Type B pancreatic cell (in vitro differentiated cells): ENCODE results near the gene PHYKPL. TPM values are rescaled to one million over a fixed set of nuclear protein-coding genes. Genes with fewer than 3 reads are reported as not detected.

Experiments
- DNase-seq: peaks from one replicate; pipeline ENCODE4 v3.0.0; 2021; ENCODE audit warnings: mixed read lengths; ENCODE audit not compliant: unreplicated experiment; ENCODE audit errors: extremely low spot score
- H3K27ac Mint-ChIP-seq: 2 replicates; pipeline ENCODE4 v1.8.0; 2021; ENCODE audit warnings: mild to moderate bottlenecking, mixed read lengths
- H3K27me3 Mint-ChIP-seq: 2 replicates; pipeline ENCODE4 v1.8.0; 2021; ENCODE audit warnings: mixed read lengths
- H3K36me3 Mint-ChIP-seq: 2 replicates; pipeline ENCODE4 v1.8.0; 2021; ENCODE audit warnings: mixed read lengths
- H3K4me1 Mint-ChIP-seq: one replicate; pipeline ENCODE4 v1.8.0; 2021; ENCODE audit warnings: mixed read lengths; ENCODE audit not compliant: unreplicated experiment
- H3K4me3 Mint-ChIP-seq: 2 replicates; pipeline ENCODE4 v1.8.0; 2021; ENCODE audit warnings: mild to moderate bottlenecking, mixed read lengths
- H3K9me3 Mint-ChIP-seq: 2 replicates; pipeline ENCODE4 v1.8.0; 2021; ENCODE audit warnings: mixed read lengths
- CTCF ChIP-seq: fragments of 200-600 bp; sonication (generic); conservative IDR thresholded peaks from 2 replicates; pipeline ENCODE4 v1.5.0; 2021; ENCODE audit warnings: antibody characterized with exemption, mild to moderate bottlenecking
- total RNA-seq: library from RNA; stranded (reverse); gene quantifications from 2 replicates; pipeline ENCODE4 v1.2.1, GENCODE V29; 2021; ENCODE audit warnings: low replicate concordance

Gene PHYKPL
- total RNA-seq, 1 donor from 2014 or later: 76.2 TPM

- TF ChIP-seq CTCF: no peak
- Mint-ChIP-seq H3K4me3 (peak overlapping the region; percentile 23), H3K9me3 (no peaks in the 10 kb centered on the region), H3K27me3 (no peaks in the 10 kb centered on the region), H3K36me3 (peaks cover 23% of the 10 kb centered on the region), H3K4me1 (no peaks in the 10 kb centered on the region), H3K27ac (peak overlapping the region; percentile 74)
- DNase-seq: no peak
Observed at GRCh38 chr5:178213748-178214151, 18.9 kb downstream of the PHYKPL start.

DNA sequence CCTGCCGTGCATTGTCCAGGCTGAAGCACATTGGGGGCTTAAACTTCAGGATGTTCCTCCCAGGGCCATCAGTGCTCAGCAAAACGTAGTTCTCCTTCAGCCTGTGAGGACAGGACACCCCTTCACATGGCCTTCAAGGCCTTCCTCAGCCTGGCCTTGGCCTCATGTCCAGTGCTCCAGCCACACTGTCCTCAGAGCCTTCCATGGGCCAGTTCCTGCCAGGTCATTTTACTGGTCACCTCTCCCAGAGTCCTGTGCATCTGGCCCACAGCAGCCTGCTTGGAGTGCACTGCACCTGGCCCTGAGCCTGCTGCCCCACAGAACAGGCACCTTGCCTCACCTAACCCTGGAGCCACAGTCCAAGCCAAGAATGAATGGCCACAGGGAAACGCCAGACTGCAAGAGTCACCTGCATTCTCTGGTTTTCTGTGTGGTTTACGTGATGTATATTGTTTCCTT is 19.6 kb downstream of the PHYKPL start:
- H3K4me1 Mint-ChIP-seq: peaks cover 6% of the 10 kb centered on the region
- H3K9me3 Mint-ChIP-seq: no peaks in the 10 kb centered on the region
- no peak overlapping the region for H3K4me3 Mint-ChIP-seq
- H3K27ac Mint-ChIP-seq: peak overlapping the region; percentile 74
- no peaks in the 10 kb centered on the region for H3K27me3 Mint-ChIP-seq
- no peak for TF ChIP-seq CTCF
- DNase-seq: no peak
- peaks cover 23% of the 10 kb centered on the region for H3K36me3 Mint-ChIP-seq

GRCh38 chr5:178212241-178213002 is 20.2 kb downstream of the PHYKPL start:
- Mint-ChIP-seq H3K36me3 (peaks cover 29% of the 10 kb centered on the region), H3K4me3 (no peak overlapping the region), H3K27ac (peak overlapping the region; percentile 74), H3K4me1 (peaks cover 12% of the 10 kb centered on the region), H3K9me3 (no peaks in the 10 kb centered on the region), H3K27me3 (no peaks in the 10 kb centered on the region)
- no peak for DNase-seq
- TF ChIP-seq CTCF: no peak

GRCh38 chr5:178211095-178212048 is 21.2 kb downstream of the PHYKPL start:
- Mint-ChIP-seq H3K36me3 (peaks cover 31% of the 10 kb centered on the region), H3K27me3 (no peaks in the 10 kb centered on the region), H3K4me3 (no peak overlapping the region), H3K9me3 (no peaks in the 10 kb centered on the region), H3K4me1 (peaks cover 20% of the 10 kb centered on the region), H3K27ac (peak overlapping the region; percentile 70)
- no peak for TF ChIP-seq CTCF
- no peak for DNase-seq

GRCh38 chr5:178210686-178211085 is 21.9 kb downstream of the PHYKPL start:
- Mint-ChIP-seq H3K4me3 (no peak overlapping the region), H3K27me3 (no peaks in the 10 kb centered on the region), H3K4me1 (peaks cover 26% of the 10 kb centered on the region), H3K36me3 (peaks cover 33% of the 10 kb centered on the region), H3K27ac (peak overlapping the region; percentile 70), H3K9me3 (no peaks in the 10 kb centered on the region)
- no peak for TF ChIP-seq CTCF
- no peak for DNase-seq
